Measurements from ENCODE around the gene SLC35G1. TPM values are rescaled to one million over a fixed set of nuclear protein-coding genes. Genes with fewer than 3 reads are reported as not detected.

The SLC35G1 gene
- total RNA-seq, 2 donors from 2014 or later = 0.68 to 10.0 TPM

GRCh38 chr10:93861825-93862224 lies 32.0 kb upstream of the SLC35G1 start:
- Histone ChIP-seq H3K9me3 (no peaks in the 10 kb centered on the region), H3K27me3 (replicated peaks; ENCODE audit: insufficient read depth) (no peaks in the 10 kb centered on the region), H3K27ac (no peak overlapping the region), H3K4me1 (ENCODE audit: control insufficient read depth in 1 of 2, low read depth in 2 of 2) (no peaks in the 10 kb centered on the region), H3K36me3 (no peaks in the 10 kb centered on the region), H3K4me3 (no peak overlapping the region)
- no peak for TF ChIP-seq CTCF (IDR thresholded peaks at IDR 0.05)
- DNase-seq (ENCODE audit: low spot score) (no peak), ATAC-seq (ENCODE audit: insufficient number of reproducible peaks, low FRiP score, low read depth) (no peak)

DNA sequence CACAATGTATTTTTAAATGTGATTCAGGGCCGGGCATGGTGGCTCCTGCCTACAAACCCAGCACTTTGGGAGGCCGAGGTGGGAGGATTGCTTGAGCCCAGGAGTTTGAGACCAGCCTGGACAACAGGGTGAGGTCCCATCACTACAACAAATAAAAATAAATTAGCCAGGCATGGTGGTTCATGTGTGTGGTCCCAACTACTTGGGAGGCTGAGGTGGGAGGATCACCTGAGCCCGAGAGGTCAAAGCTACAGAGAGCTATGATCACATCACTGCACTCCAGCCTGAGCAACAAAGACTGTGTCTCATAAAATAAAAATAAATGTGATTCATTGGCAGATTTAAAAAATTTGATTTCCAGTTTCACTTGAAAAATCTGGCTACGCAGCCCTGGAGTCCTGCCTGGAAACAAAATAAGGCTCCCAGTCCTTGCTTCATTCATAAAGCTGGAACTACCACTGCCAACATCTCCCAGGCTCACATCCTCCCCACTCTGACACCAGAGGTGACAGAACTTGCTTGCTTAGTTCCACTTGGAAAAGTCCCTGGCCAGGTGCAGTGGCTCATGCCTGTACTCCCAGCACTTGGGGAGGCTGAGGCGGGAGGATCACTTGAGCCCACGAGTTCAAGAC lies 27.9 kb upstream of the SLC35G1 start:
- ATAC-seq (ENCODE audit: insufficient number of reproducible peaks, low FRiP score, low read depth) (no peak), DNase-seq (ENCODE audit: low spot score) (no peak)
- Histone ChIP-seq H3K27ac (no peak overlapping the region), H3K4me1 (ENCODE audit: control insufficient read depth in 1 of 2, low read depth in 2 of 2) (no peaks in the 10 kb centered on the region), H3K4me3 (no peak overlapping the region), H3K36me3 (no peaks in the 10 kb centered on the region), H3K9me3 (no peaks in the 10 kb centered on the region), H3K27me3 (replicated peaks; ENCODE audit: insufficient read depth) (no peaks in the 10 kb centered on the region)
- no peak for TF ChIP-seq CTCF (IDR thresholded peaks at IDR 0.05)

GRCh38 chr10:93867525-93867924 lies 26.3 kb upstream of the SLC35G1 start:
- H3K27ac ChIP-seq = no peak overlapping the region
- no peak for TF ChIP-seq CTCF (IDR thresholded peaks at IDR 0.05)
- ATAC-seq (ENCODE audit: insufficient number of reproducible peaks, low FRiP score, low read depth) (no peak), DNase-seq (ENCODE audit: low spot score) (no peak)
- H3K27me3 ChIP-seq (replicated peaks; ENCODE audit: insufficient read depth) = no peaks in the 10 kb centered on the region
- H3K4me1 ChIP-seq (ENCODE audit: control insufficient read depth in 1 of 2, low read depth in 2 of 2) = no peaks in the 10 kb centered on the region
- H3K36me3 ChIP-seq = no peaks in the 10 kb centered on the region
- H3K9me3 ChIP-seq = no peaks in the 10 kb centered on the region
- H3K4me3 ChIP-seq = no peak overlapping the region

DNA sequence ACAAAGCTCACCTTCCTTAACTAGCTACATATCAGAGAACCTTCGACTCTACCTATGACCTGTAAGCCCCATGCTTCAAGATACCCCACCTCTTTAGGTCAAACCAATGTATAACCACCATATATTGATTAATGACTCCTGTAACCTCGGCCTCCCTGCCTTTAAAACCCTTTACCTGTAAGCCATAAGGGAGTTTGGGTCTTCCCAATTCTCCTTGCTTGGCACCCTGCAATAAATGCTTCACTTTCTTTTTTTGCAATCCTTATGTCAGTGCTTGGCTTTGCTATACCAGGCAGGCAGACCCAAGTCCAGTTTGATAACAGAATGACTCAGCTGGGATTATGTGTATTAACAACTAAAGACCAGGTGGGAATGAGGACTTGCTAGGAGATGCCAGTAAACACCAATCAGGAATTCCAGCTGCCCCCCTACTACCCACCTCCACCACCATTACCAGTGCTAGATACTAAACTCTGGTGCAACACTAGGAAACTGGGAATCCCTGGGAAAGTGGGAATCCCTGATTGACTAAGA lies 22.0 kb upstream of the SLC35G1 start:
- TF ChIP-seq CTCF (IDR thresholded peaks at IDR 0.05) = no peak
- no peak for DNase-seq (ENCODE audit: low spot score)

DNA sequence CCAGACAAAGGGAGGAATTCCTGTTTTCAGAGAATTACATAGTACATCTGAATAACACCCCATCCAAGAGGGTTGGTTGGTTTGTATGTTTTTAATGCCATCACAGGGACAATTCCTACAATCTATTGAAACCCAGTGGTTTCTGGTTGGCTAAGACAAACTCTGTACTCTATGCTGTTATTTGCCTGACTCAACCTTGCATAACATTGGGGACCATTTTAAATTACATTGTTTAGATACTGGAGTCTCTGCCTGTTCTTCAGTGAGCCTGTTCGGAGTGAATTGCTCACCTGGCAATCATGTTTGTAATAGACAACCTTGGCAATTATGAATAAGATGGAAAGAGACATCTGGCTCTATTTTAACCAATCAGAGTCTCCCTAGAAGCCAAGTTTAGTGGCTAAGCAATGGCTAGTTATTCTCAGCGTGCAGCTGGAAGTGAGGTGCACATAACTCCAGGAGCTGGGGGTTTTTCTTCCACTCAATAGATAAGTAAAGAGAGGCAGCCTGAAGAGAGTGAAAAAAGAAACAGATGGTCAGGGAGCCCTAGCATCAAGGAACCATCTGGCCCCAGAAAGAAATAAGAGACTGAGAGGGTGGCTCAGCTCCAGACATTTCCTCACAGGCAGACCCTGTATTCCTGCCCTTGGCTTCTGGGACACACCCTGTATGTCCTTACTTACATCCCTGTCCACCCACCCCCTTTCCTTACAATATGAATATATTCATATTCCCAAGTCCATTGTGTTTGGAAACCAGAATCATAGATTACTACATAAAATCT lies 21.2 kb upstream of the SLC35G1 start:
- ATAC-seq (ENCODE audit: insufficient number of reproducible peaks, low FRiP score, low read depth) (no peak), DNase-seq (ENCODE audit: low spot score) (no peak)
- H3K36me3 ChIP-seq = no peaks in the 10 kb centered on the region
- H3K27ac ChIP-seq = no peak overlapping the region
- H3K4me1 ChIP-seq (ENCODE audit: control insufficient read depth in 1 of 2, low read depth in 2 of 2) = no peaks in the 10 kb centered on the region
- H3K27me3 ChIP-seq (replicated peaks; ENCODE audit: insufficient read depth) = no peaks in the 10 kb centered on the region
- H3K9me3 ChIP-seq = no peaks in the 10 kb centered on the region
- TF ChIP-seq CTCF (IDR thresholded peaks at IDR 0.05) = no peak
- no peak overlapping the region for H3K4me3 ChIP-seq

More for the DNA sequence above, 22.0 kb upstream of the SLC35G1 start:
- Histone ChIP-seq H3K27ac (no peak overlapping the region), H3K36me3 (no peaks in the 10 kb centered on the region), H3K27me3 (replicated peaks; ENCODE audit: insufficient read depth) (no peaks in the 10 kb centered on the region), H3K4me1 (ENCODE audit: control insufficient read depth in 1 of 2, low read depth in 2 of 2) (no peaks in the 10 kb centered on the region), H3K4me3 (no peak overlapping the region), H3K9me3 (no peaks in the 10 kb centered on the region)
- ATAC-seq (ENCODE audit: insufficient number of reproducible peaks, low FRiP score, low read depth) = no peak
